H1 (cell line): ENCODE results near the gene PPP2R5B. TPM values are rescaled to one million over a fixed set of nuclear protein-coding genes. Genes with fewer than 3 reads are reported as not detected.

Experiments
- CTCF ChIA-PET: fragments of 300-600 bp; sonication (Branson Sonifier 250); formaldehyde crosslinking; loops from one replicate; lab custom pipeline; 2021; ENCODE audit not compliant: partially characterized antibody; lab: Charles Lee
- POLR2A ChIA-PET: fragments of 300-600 bp; sonication (Branson Sonifier 250); formaldehyde crosslinking; loops from one replicate; lab custom pipeline; 2021; ENCODE audit warnings: inconsistent platforms; ENCODE audit not compliant: partially characterized antibody; lab: Charles Lee
- DNase-seq, 2 experiments: peaks; one replicate each; pipeline versions ENCODE4 v3.0.0 to v3.0.0-alpha.2; 2010 to 2022; ENCODE audit warnings: low spot score in 2 of 2, low read depth in 1 of 2, mixed read lengths in 1 of 2
- FAIRE-seq: peaks from 2 replicates; lab custom pipeline; 2011; peaks lifted over from hg19 to GRCh38; lab: Jason Lieb, UNC
- H2AFZ ChIP-seq: 2 replicates; pipeline ENCODE4 v1.8.1; 2012; ENCODE audit warnings: low read length, inconsistent platforms
- H2AK5ac ChIP-seq: 2 replicates; pipeline ENCODE4 v1.6.1; 2013; ENCODE audit warnings: low read depth, low read length
- H2BK120ac ChIP-seq: replicated peaks from 2 replicates; pipeline ENCODE3; 2013; ENCODE audit warnings: low read depth, low read length, inconsistent platforms
- H2BK12ac ChIP-seq: 2 replicates; pipeline ENCODE4 v1.6.1; 2013; ENCODE audit warnings: low read depth, low read length
- H2BK15ac ChIP-seq: 2 replicates; pipeline ENCODE4 v1.6.1; 2013; ENCODE audit warnings: low read length
- H2BK20ac ChIP-seq: 2 replicates; pipeline ENCODE4 v1.6.1; 2013; ENCODE audit warnings: low read length
- H2BK5ac ChIP-seq: 2 replicates; pipeline ENCODE4 v1.6.1; 2013; ENCODE audit warnings: low read depth, low read length
- H3K14ac ChIP-seq: 2 replicates; pipeline ENCODE4 v1.6.1; 2013; ENCODE audit warnings: inconsistent platforms; ENCODE audit not compliant: insufficient read length
- H3K18ac ChIP-seq: 2 replicates; pipeline ENCODE4 v1.6.1; 2013; ENCODE audit warnings: low read length; ENCODE audit errors: extremely low read depth
- H3K23ac ChIP-seq: 2 replicates; pipeline ENCODE4 v1.6.1; 2013; ENCODE audit warnings: inconsistent platforms; ENCODE audit not compliant: insufficient read length
- H3K23me2 ChIP-seq: 2 replicates; pipeline ENCODE4 v1.6.1; 2013; ENCODE audit warnings: low read depth, low read length
- H3K27ac ChIP-seq: 2 replicates; pipeline ENCODE4 v1.6.1; 2011; ENCODE audit warnings: low read depth, low read length, inconsistent platforms
- H3K27me3 ChIP-seq, 4 experiments: replicated peaks in 1 of 4; 1 replicate in 1 of 4; 2 replicates in 3 of 4; pipeline versions ENCODE4 v1.6.1 to v1.8.1; 2011 to 2013; ENCODE audit warnings: low read length in 3 of 4, mild to moderate bottlenecking in 3 of 4, inconsistent platforms in 2 of 4, mixed read lengths in 2 of 4, moderate library complexity in 1 of 4; ENCODE audit not compliant: control insufficient read depth in 3 of 4, insufficient read depth in 3 of 4; ENCODE audit errors: extremely low read depth in 1 of 4
- H3K36me3 ChIP-seq, 4 experiments: 2 replicates each; pipeline versions ENCODE4 v1.6.1 to v1.8.1; 2011 to 2013; ENCODE audit warnings: mild to moderate bottlenecking in 4 of 4, low read length in 3 of 4, moderate library complexity in 2 of 4, control low read depth in 1 of 4, inconsistent platforms in 1 of 4; ENCODE audit not compliant: insufficient read depth in 4 of 4, control insufficient read depth in 2 of 4
- H3K4ac ChIP-seq: replicated peaks from 2 replicates; pipeline ENCODE3; 2013; ENCODE audit warnings: low read length, low read depth, mixed read lengths, inconsistent platforms; ENCODE audit not compliant: insufficient read length
- H3K4me1 ChIP-seq, 4 experiments: replicated peaks in 1 of 4; 1 replicate in 1 of 4; 2 replicates in 3 of 4; pipeline versions ENCODE4 v1.6.1 to v1.8.1; 2011 to 2013; ENCODE audit warnings: low read length in 3 of 4, inconsistent platforms in 2 of 4, mixed read lengths in 1 of 4; ENCODE audit not compliant: insufficient read depth in 4 of 4, control insufficient read depth in 3 of 4
- H3K4me2 ChIP-seq, 2 experiments: 2 replicates each; pipeline versions ENCODE4 v1.6.1 to v1.8.1; 2011 to 2013; ENCODE audit warnings: low read depth in 2 of 2, low read length in 2 of 2, control low read depth in 1 of 2, inconsistent platforms in 1 of 2, mild to moderate bottlenecking in 1 of 2; ENCODE audit not compliant: insufficient read depth in 1 of 2
- H3K4me3 ChIP-seq, 4 experiments: fragments of 200-600, 300-600 bp in 1 of 4; sonication (generic), shearing (Covaris generic), sonication (Bioruptor Twin) in 1 of 4; 2 replicates each; pipeline versions ENCODE4 v1.5.1 to v1.8.1; 2011 to 2016; ENCODE audit warnings: low read length in 4 of 4, low read depth in 3 of 4, control low read depth in 2 of 4, inconsistent platforms in 2 of 4, mild to moderate bottlenecking in 2 of 4, mixed read lengths in 1 of 4, moderate library complexity in 1 of 4; ENCODE audit not compliant: insufficient read depth in 2 of 4; ENCODE audit errors: extremely low read depth in 1 of 4
- H3K56ac ChIP-seq: replicated peaks from 2 replicates; pipeline ENCODE3; 2013; ENCODE audit warnings: low read depth, mild to moderate bottlenecking, mixed read lengths, low read length, inconsistent platforms; ENCODE audit not compliant: insufficient read length
- H3K79me1 ChIP-seq: 2 replicates; pipeline ENCODE4 v1.6.1; 2013; ENCODE audit warnings: low read depth, low read length, control low read depth
- H3K79me2 ChIP-seq, 2 experiments: 2 replicates each; pipeline versions ENCODE4 v1.6.1 to v1.8.1; 2012 to 2013; ENCODE audit warnings: low read length in 2 of 2, mild to moderate bottlenecking in 2 of 2, inconsistent platforms in 1 of 2; ENCODE audit not compliant: insufficient read depth in 2 of 2, control insufficient read depth in 1 of 2
- H3K9ac ChIP-seq, 4 experiments: replicated peaks in 1 of 4; 1 replicate in 1 of 4; 2 replicates in 3 of 4; pipeline versions ENCODE4 v1.6.1 to v1.8.1; 2011 to 2013; ENCODE audit warnings: low read depth in 3 of 4, low read length in 3 of 4, control low read depth in 2 of 4, mild to moderate bottlenecking in 2 of 4, moderate library complexity in 2 of 4, inconsistent platforms in 1 of 4; ENCODE audit errors: extremely low read depth in 1 of 4
- H3K9me3 ChIP-seq, 2 experiments: 2 replicates each; pipeline versions ENCODE4 v1.6.1 to v1.8.1; 2012 to 2013; ENCODE audit warnings: mild to moderate bottlenecking in 2 of 2, moderate library complexity in 2 of 2, control low read depth in 1 of 2, inconsistent platforms in 1 of 2, low read depth in 1 of 2, low read length in 1 of 2, mixed read lengths in 1 of 2; ENCODE audit not compliant: insufficient read depth in 2 of 2
- H4K20me1 ChIP-seq, 2 experiments: replicated peaks in 1 of 2; 2 replicates each; pipeline versions ENCODE3 to v1.8.1; 2011 to 2013; ENCODE audit warnings: inconsistent platforms in 2 of 2, low read length in 2 of 2, mild to moderate bottlenecking in 1 of 2; ENCODE audit not compliant: insufficient read depth in 2 of 2, control insufficient read depth in 1 of 2
- H4K5ac ChIP-seq: 2 replicates; pipeline ENCODE4 v1.6.1; 2013; ENCODE audit warnings: low read length, low read depth, mixed read lengths, inconsistent platforms; ENCODE audit not compliant: insufficient read length
- H4K8ac ChIP-seq: 2 replicates; pipeline ENCODE4 v1.8.0; 2013; ENCODE audit warnings: mild to moderate bottlenecking, moderate library complexity, low read length, inconsistent platforms; ENCODE audit not compliant: insufficient read depth; ENCODE audit errors: extremely low read depth
- H4K91ac ChIP-seq: replicated peaks from 2 replicates; pipeline ENCODE3; 2013; ENCODE audit warnings: low read length, mixed read lengths, inconsistent platforms; ENCODE audit not compliant: insufficient read length
- KDM1A ChIP-seq: fragments of 200-600, 300-600 bp; sonication (generic); IDR thresholded peaks from 2 replicates; pipeline ENCODE4 v1.7.1; 2016; ENCODE audit warnings: mild to moderate bottlenecking, low read length, borderline replicate concordance
- PHF8 ChIP-seq: fragments of 200-600 bp; sonication (generic); conservative IDR thresholded peaks from 2 replicates; pipeline ENCODE4 v1.7.1; 2012; ENCODE audit warnings: low read depth, mild to moderate bottlenecking, inconsistent platforms, low read length, moderate library complexity
- RXRA ChIP-seq: IDR thresholded peaks from 2 replicates; pipeline ENCODE4 v1.6.1; 2011; ENCODE audit warnings: low read depth, mild to moderate bottlenecking, low read length, moderate library complexity; ENCODE audit not compliant: insufficient read depth
- WGBS, 2 experiments: shearing (Covaris generic) in 1 of 2; methylation state at CpG; one replicate each; pipeline versions ENCODE4 v1.1.6 to v1.1.7; 2013 to 2015; ENCODE audit warnings: low lambda C conversion rate in 2 of 2, mixed read lengths in 2 of 2, inconsistent platforms in 1 of 2, low coverage in 1 of 2, missing lambda C conversion rate in 1 of 2; ENCODE audit not compliant: insufficient replicate concordance in 2 of 2, insufficient coverage in 1 of 2, insufficient read length in 1 of 2; ENCODE audit errors: extremely low coverage in 1 of 2, missing lambda C conversion rate in 1 of 2; 5-methylcytosine and 5-hydroxymethylcytosine counted together
- polyA plus RNA-seq, 7 experiments: library from polyadenylated mRNA; depleted of rRNA in 3 of 7; stranded (reverse) in 5 of 7; unstranded in 2 of 7; fragments of >200 nt in 5 of 7; fragments of 200-250 nt in 2 of 7; gene quantifications; 1 replicate in 5 of 7; 2 replicates in 1 of 7; 4 replicates in 1 of 7; pipeline versions ENCODE4 v1.2.1 to v1.2.3, GENCODE V29; 2011 to 2013; ENCODE audit warnings: missing spikeins in 2 of 7, mixed read lengths in 2 of 7
- total RNA-seq: library from RNA; stranded (reverse); fragmentation: NEBNext Ultra II Directional; extraction: Animal tissue kit (Norgen Biotek cat#: 25700); gene quantifications from 2 replicates; pipeline ENCODE4 v1.2.1, GENCODE V29; 2021

PPP2R5B gene
- total and polyA plus RNA-seq, 2 of the 8 experiments (the other 6 are each of a cell fraction or from before 2014, with no cell fraction given): 4.9 to 5.1 TPM

DNA sequence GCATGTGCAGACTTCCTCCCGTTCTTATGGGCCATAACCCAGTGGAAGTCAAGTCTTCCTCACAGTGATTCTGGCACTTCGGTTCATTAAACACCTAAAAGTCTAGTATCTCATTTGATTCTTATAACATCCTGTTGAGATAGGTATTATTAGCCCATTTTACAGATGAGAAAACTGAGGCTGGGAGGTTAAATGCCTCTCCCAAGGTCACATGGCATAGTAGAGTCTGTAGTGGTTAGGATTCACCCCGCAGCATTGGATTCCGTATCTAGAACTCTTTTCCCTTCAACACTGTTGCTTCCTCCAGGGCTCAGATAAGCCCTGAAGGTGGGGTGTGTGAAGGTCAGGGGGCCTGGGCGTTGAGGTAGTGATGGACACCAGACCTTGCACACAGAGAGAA is 7.8 kb downstream of the PPP2R5B start:
- POLR2A ChIA-PET: no interaction called here
- Histone ChIP-seq H2BK5ac (no peak overlapping the region), H3K4me2 (no peak overlapping the region), H3K23me2 (peaks cover 2% of the 10 kb centered on the region; the same call in 1 of the 2 replicates), H3K79me2 (no peaks in the 10 kb centered on the region), H3K4me3 (no peak overlapping the region), H4K20me1 (peaks cover 0 to 4% of the 10 kb centered on the region in 2 experiments), H3K4ac (no peak overlapping the region), H3K27me3 (no peaks in the 10 kb centered on the region; a peak in 1 of 7 replicates), H4K5ac (no peak overlapping the region), H2BK12ac (no peak overlapping the region), H3K4me1 (peaks cover 1 to 14% (median 7%) of the 10 kb centered on the region in 4 experiments), H2AK5ac (no peak overlapping the region), H4K91ac (no peak overlapping the region), H3K18ac (no peak overlapping the region), H2BK20ac (no peak overlapping the region), H3K9ac (no peak overlapping the region), H3K27ac (no peak overlapping the region), H2BK120ac (no peak overlapping the region), H2BK15ac (no peak overlapping the region), H3K14ac (no peak overlapping the region), H3K36me3 (no peaks in the 10 kb centered on the region; a peak in 1 of 8 replicates), H3K56ac (no peak overlapping the region), H3K9me3 (no peaks in the 10 kb centered on the region), H3K79me1 (no peaks in the 10 kb centered on the region), H4K8ac (no peak overlapping the region), H3K23ac (no peak overlapping the region), H2AFZ (no peak overlapping the region)
- TF ChIP-seq RXRA (no peak), KDM1A (0 out of 2 replicates have a peak, but pooled peaks have one; percentile 50), PHF8 (no peak)
- 81% methylated on average over 5 of the region's 5 CpGs; no CpG with 5 or more reads in 1 of the 2 experiments for WGBS, 2 experiments
- DNase-seq: no peak
- no peak for FAIRE-seq
- CTCF ChIA-PET: interaction anchor here (1.2 kb wide), 1 partner anchor 79 kb away, joined by 3 read pairs; no protein-coding TSS in a partner anchor
